Measurements from ENCODE around the gene TMEM8B. TPM values are rescaled to one million over a fixed set of nuclear protein-coding genes. Genes with fewer than 3 reads are reported as not detected.

Gene TMEM8B
- total and polyA plus RNA-seq, 10 donors, result 2.9 to 9.8 (median 6.2) TPM

GRCh38 chr9:35801328-35802128 lies 27.5 kb upstream of the TMEM8B start:
- Histone ChIP-seq H3K4me1 (no peaks in the 10 kb centered on the region), H3K27ac (no peak overlapping the region), H3K4me3 (no peak overlapping the region), H3K27me3 (replicated peaks in 1 of 7) (no peaks in the 10 kb centered on the region), H3K9me3 (no peaks in the 10 kb centered on the region), H3K36me3 (peaks cover 0 to 47% (median 21%) of the 10 kb centered on the region in 6 donors)
- no peak for DNase-seq
- TF ChIP-seq CTCF (IDR thresholded peaks at IDR 0.05 in 8 of 11, conservative IDR thresholded peaks at IDR 0.05 in 3 of 11) (no peak), POLR2A (IDR thresholded peaks at IDR 0.05) (no peak), POLR2AphosphoS5 (IDR thresholded peaks at IDR 0.05) (no peak)
- 90 to 97% (median 95%) methylated on average over 13 of the region's 13 CpGs for WGBS, 5 donors
- intact Hi-C loops (cut with DNase I; ENCODE audit: low total_unique reads), result loop anchor here (10.0 kb wide), 2 partner anchors 57 to 223 kb away; partner anchors contain the start of genes GBA2 and RGP1

- Histone ChIP-seq H3K4me3 (no peak overlapping the region), H3K4me1 (peaks cover 0 to 6% (median 1%) of the 10 kb centered on the region in 6 donors), H3K9me3 (no peaks in the 10 kb centered on the region), H3K36me3 (peaks cover 0 to 60% (median 32%) of the 10 kb centered on the region in 6 donors), H3K27ac (no peak overlapping the region), H3K27me3 (replicated peaks in 1 of 7) (no peaks in the 10 kb centered on the region)
- intact Hi-C loops (cut with DNase I; ENCODE audit: low total_unique reads), result loop anchor here (10.0 kb wide), 2 partner anchors 61 to 219 kb away; partner anchors contain the start of genes GBA2 and RGP1
- TF ChIP-seq CTCF (IDR thresholded peaks at IDR 0.05 in 8 of 11, conservative IDR thresholded peaks at IDR 0.05 in 3 of 11) (no peak), POLR2AphosphoS5 (IDR thresholded peaks at IDR 0.05) (no peak), POLR2A (IDR thresholded peaks at IDR 0.05) (no peak)
- no peak for DNase-seq
- 95 to 98% (median 97%) methylated on average over 8 of the region's 8 CpGs for WGBS, 5 donors
Measured at GRCh38 chr9:35806101-35806500, 22.9 kb upstream of the TMEM8B start.

- intact Hi-C loops (cut with DNase I; ENCODE audit: low total_unique reads), result loop anchor here (10.0 kb wide), 2 partner anchors 64 to 216 kb away; partner anchors contain the start of genes GBA2 and RGP1
- H3K9me3 ChIP-seq, result no peaks in the 10 kb centered on the region
- WGBS, 5 donors, result 92 to 96% (median 93%) methylated on average over 9 of the region's 9 CpGs
- DNase-seq, result no peak
- no peak for TF ChIP-seq POLR2A (IDR thresholded peaks at IDR 0.05)
- TF ChIP-seq CTCF (IDR thresholded peaks at IDR 0.05 in 8 of 11, conservative IDR thresholded peaks at IDR 0.05 in 3 of 11), result no peak
- no peak for TF ChIP-seq POLR2AphosphoS5 (IDR thresholded peaks at IDR 0.05)
- H3K36me3 ChIP-seq, result peaks cover 0 to 44% (median 24%) of the 10 kb centered on the region in 6 donors
- H3K27ac ChIP-seq, result no peak overlapping the region
- peaks cover 11 to 29% (median 24%) of the 10 kb centered on the region in 6 donors for H3K4me1 ChIP-seq
- no peak overlapping the region for H3K4me3 ChIP-seq
- H3K27me3 ChIP-seq (replicated peaks in 1 of 7), result no peaks in the 10 kb centered on the region
Measured at GRCh38 chr9:35808433-35808832, 20.6 kb upstream of the TMEM8B start.

- DNase-seq, result no peak
- peaks cover 0 to 44% (median 24%) of the 10 kb centered on the region in 6 donors for H3K36me3 ChIP-seq
- no peak for TF ChIP-seq CTCF (IDR thresholded peaks at IDR 0.05 in 8 of 11, conservative IDR thresholded peaks at IDR 0.05 in 3 of 11)
- H3K27me3 ChIP-seq (replicated peaks in 1 of 7), result no peaks in the 10 kb centered on the region
- H3K9me3 ChIP-seq, result no peaks in the 10 kb centered on the region
- H3K4me3 ChIP-seq, result no peak overlapping the region
- H3K27ac ChIP-seq, result no peak overlapping the region
- intact Hi-C loops (cut with DNase I; ENCODE audit: low total_unique reads), result no loop called here
- 88 to 93% (median 89%) methylated on average over 7 of the region's 7 CpGs for WGBS, 5 donors
- H3K4me1 ChIP-seq, result peaks cover 17 to 41% (median 35%) of the 10 kb centered on the region in 6 donors
Measured at GRCh38 chr9:35810122-35810521, 18.9 kb upstream of the TMEM8B start.
